Smooth muscle cell (in vitro differentiated cells): ENCODE measurements around the gene GCN1. TPM values are rescaled to one million over a fixed set of nuclear protein-coding genes. Genes with fewer than 3 reads are reported as not detected.

Experiments used
- DNase-seq: peaks from one replicate; lab custom pipeline; 2025; ENCODE audit not compliant: unreplicated experiment; lab: John Stamatoyannopoulos, UW
- H2AFZ ChIP-seq: fragments of 200-600 bp; sonication (generic); 2 replicates; pipeline ENCODE4 v1.6.0; 2016; ENCODE audit warnings: antibody characterized with exemption, low read depth, mild to moderate bottlenecking
- H3F3A ChIP-seq: fragments of 200-600 bp; sonication (generic); 2 replicates; pipeline ENCODE4 v1.6.0; 2017; ENCODE audit warnings: antibody characterized with exemption, low read depth
- H3K27ac ChIP-seq: fragments of 200-600 bp; sonication (generic); 2 replicates; pipeline ENCODE4 v1.5.1; 2016; ENCODE audit warnings: low read depth, mild to moderate bottlenecking
- H3K27me3 ChIP-seq: fragments of 200-600 bp; sonication (generic); 2 replicates; pipeline ENCODE4 v1.6.1; 2016; ENCODE audit warnings: low read depth, mild to moderate bottlenecking
- H3K36me3 ChIP-seq: fragments of 200-600 bp; sonication (generic); 2 replicates; pipeline ENCODE4 v1.5.1; 2016; ENCODE audit warnings: low read depth
- H3K4me1 ChIP-seq: fragments of 200-600 bp; sonication (generic); 2 replicates; pipeline ENCODE4 v1.5.1; 2016; ENCODE audit warnings: low read depth
- H3K4me2 ChIP-seq: fragments of 200-600 bp; sonication (generic); 2 replicates; pipeline ENCODE4 v1.6.0; 2016; ENCODE audit warnings: mild to moderate bottlenecking
- H3K4me3 ChIP-seq: fragments of 200-600 bp; sonication (generic); 2 replicates; pipeline ENCODE4 v1.5.1; 2016; ENCODE audit warnings: mild to moderate bottlenecking
- H3K79me2 ChIP-seq: fragments of 200-600 bp; sonication (generic); 2 replicates; pipeline ENCODE4 v1.6.0; 2016; ENCODE audit warnings: low read depth, mild to moderate bottlenecking
- H3K9ac ChIP-seq: fragments of 200-600 bp; sonication (generic); 2 replicates; pipeline ENCODE4 v1.6.0; 2016; ENCODE audit warnings: low read depth
- H3K9me3 ChIP-seq: fragments of 200-600 bp; sonication (generic); replicated peaks from 2 replicates; pipeline ENCODE4 v1.5.1; 2016; ENCODE audit warnings: low read depth
- H4K20me1 ChIP-seq: fragments of 200-600 bp; sonication (generic); 2 replicates; pipeline ENCODE4 v1.6.0; 2016; ENCODE audit warnings: low read depth
- CTCF ChIP-seq: fragments of 200-600 bp; sonication (generic); IDR thresholded peaks from 2 replicates; pipeline ENCODE4 v1.5.1; 2017; ENCODE audit warnings: borderline replicate concordance, mild to moderate bottlenecking, antibody characterized with exemption; ENCODE audit not compliant: insufficient read depth, poor library complexity, severe bottlenecking
- WGBS: methylation state at CpG from one replicate; pipeline ENCODE4 v1.1.7; 2016; ENCODE audit warnings: low lambda C conversion rate; 5-methylcytosine and 5-hydroxymethylcytosine counted together
- polyA plus RNA-seq: library from polyadenylated mRNA; unstranded; fragments of >200 nt; fragmentation: Nextera tagmentation; extraction: Ambion mirVana; gene quantifications from 2 replicates; pipeline ENCODE4 v1.2.1, GENCODE V29; 2016
- total RNA-seq: library from RNA; depleted of rRNA; stranded (reverse); fragments of >200 nt; gene quantifications from 2 replicates; pipeline ENCODE4 v1.2.3, GENCODE V29; 2014

Gene GCN1
- total and polyA plus RNA-seq, 2 experiments from 2014 or later, result 31.6 to 44.3 TPM

- Histone ChIP-seq H3K79me2 (peaks cover 33% of the 10 kb centered on the region), H3K9me3 (no peaks in the 10 kb centered on the region), H2AFZ (no peak overlapping the region), H3K9ac (no peak overlapping the region), H3K4me1 (peaks cover 23% of the 10 kb centered on the region), H3F3A (peaks cover 4% of the 10 kb centered on the region), H3K27ac (no peak overlapping the region), H3K4me3 (no peak overlapping the region), H3K36me3 (no peaks in the 10 kb centered on the region), H3K27me3 (no peaks in the 10 kb centered on the region), H4K20me1 (peaks cover 69% of the 10 kb centered on the region), H3K4me2 (no peak overlapping the region)
- 92% methylated on average over 24 of the region's 25 CpGs for WGBS
- no peak for DNase-seq
- TF ChIP-seq CTCF, result no peak
Observed at GRCh38 chr12:120224304-120225199, 30.0 kb upstream of the GCN1 start.

GRCh38 chr12:120223458-120224303 lies 29.2 kb upstream of the GCN1 start:
- H3K36me3 ChIP-seq, result no peaks in the 10 kb centered on the region
- H3K9me3 ChIP-seq, result no peaks in the 10 kb centered on the region
- no peak for DNase-seq
- no peak overlapping the region for H3K9ac ChIP-seq
- H3K27me3 ChIP-seq, result no peaks in the 10 kb centered on the region
- H3K4me2 ChIP-seq, result no peak overlapping the region
- no peak overlapping the region for H2AFZ ChIP-seq
- no peak overlapping the region for H3K4me3 ChIP-seq
- no peaks in the 10 kb centered on the region for H3F3A ChIP-seq
- no peak for TF ChIP-seq CTCF
- WGBS, result 95% methylated on average over 17 of the region's 19 CpGs
- peaks cover 62% of the 10 kb centered on the region for H4K20me1 ChIP-seq
- no peak overlapping the region for H3K27ac ChIP-seq
- peaks cover 33% of the 10 kb centered on the region for H3K79me2 ChIP-seq
- peaks cover 15% of the 10 kb centered on the region for H3K4me1 ChIP-seq

GRCh38 chr12:120222288-120222832 lies 27.8 kb upstream of the GCN1 start:
- H3K4me2 ChIP-seq, result no peak overlapping the region
- no peak overlapping the region for H3K9ac ChIP-seq
- peaks cover 26% of the 10 kb centered on the region for H3K79me2 ChIP-seq
- no peak overlapping the region for H3K27ac ChIP-seq
- no peak for TF ChIP-seq CTCF
- H3K36me3 ChIP-seq, result no peaks in the 10 kb centered on the region
- no peaks in the 10 kb centered on the region for H3K9me3 ChIP-seq
- H3F3A ChIP-seq, result no peaks in the 10 kb centered on the region
- H3K4me3 ChIP-seq, result no peak overlapping the region
- H4K20me1 ChIP-seq, result peaks cover 50% of the 10 kb centered on the region
- DNase-seq, result no peak
- 94% methylated on average over 12 of the region's 12 CpGs for WGBS
- H3K4me1 ChIP-seq, result peaks cover 12% of the 10 kb centered on the region
- no peak overlapping the region for H2AFZ ChIP-seq
- H3K27me3 ChIP-seq, result no peaks in the 10 kb centered on the region
